GM12874 (cell line): ENCODE measurements around the gene SLAMF9.

Source experiments
- TF ChIP-seq, protein P1 (sequence below): IDR thresholded peaks from 2 replicates; pipeline ENCODE4 v1.5.1; 2011; ENCODE audit warnings: low read depth, mild to moderate bottlenecking, control low read depth, low read length, moderate library complexity; ENCODE audit not compliant: insufficient read depth

The SLAMF9 gene

DNA sequence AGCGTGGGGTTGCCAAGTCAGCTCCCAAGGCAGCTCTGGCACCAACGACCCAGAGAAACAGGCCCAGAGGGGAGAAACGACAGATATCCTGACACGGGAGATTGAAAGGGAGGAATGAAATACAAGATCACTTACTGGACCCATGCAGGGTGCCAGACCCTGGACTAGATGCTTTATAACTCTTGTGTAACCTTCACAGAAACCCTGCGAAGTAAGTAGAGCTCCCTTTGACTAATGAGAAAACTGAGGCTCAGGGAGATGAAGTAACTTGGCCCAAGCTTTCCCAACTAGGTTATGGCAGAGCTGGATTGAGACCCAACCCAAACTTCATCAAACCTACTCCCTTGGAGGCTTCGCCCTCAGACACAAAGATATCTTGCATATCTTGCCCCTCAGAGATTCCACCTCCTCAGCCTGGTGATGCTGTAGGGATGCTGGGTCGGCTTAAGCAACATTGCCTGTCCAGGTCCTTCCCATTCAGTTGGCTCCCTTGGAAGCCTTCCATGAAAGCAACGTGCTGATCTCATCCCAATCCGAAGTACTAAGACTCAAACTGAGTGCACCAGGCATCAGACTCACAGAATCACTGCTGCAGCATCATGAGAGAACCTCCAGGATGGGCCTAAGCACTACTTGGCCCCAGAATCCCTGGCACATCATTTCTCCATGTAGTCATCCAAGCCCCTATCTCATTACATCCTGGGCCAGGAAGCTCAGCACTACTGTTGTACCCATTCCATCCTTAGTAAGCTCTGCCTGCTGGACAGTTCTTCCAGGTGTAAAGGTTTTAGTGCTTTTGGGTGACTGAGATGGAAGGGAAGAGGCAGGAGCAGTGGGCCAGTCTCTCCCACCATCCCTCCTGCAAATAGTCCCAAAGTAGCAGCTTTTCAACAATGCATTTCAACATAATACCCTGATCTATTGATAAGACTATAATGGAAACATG lies 7.5 kb downstream of the SLAMF9 start:
- TF ChIP-seq, protein P1, sequence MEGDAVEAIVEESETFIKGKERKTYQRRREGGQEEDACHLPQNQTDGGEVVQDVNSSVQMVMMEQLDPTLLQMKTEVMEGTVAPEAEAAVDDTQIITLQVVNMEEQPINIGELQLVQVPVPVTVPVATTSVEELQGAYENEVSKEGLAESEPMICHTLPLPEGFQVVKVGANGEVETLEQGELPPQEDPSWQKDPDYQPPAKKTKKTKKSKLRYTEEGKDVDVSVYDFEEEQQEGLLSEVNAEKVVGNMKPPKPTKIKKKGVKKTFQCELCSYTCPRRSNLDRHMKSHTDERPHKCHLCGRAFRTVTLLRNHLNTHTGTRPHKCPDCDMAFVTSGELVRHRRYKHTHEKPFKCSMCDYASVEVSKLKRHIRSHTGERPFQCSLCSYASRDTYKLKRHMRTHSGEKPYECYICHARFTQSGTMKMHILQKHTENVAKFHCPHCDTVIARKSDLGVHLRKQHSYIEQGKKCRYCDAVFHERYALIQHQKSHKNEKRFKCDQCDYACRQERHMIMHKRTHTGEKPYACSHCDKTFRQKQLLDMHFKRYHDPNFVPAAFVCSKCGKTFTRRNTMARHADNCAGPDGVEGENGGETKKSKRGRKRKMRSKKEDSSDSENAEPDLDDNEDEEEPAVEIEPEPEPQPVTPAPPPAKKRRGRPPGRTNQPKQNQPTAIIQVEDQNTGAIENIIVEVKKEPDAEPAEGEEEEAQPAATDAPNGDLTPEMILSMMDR: no peak

DNA sequence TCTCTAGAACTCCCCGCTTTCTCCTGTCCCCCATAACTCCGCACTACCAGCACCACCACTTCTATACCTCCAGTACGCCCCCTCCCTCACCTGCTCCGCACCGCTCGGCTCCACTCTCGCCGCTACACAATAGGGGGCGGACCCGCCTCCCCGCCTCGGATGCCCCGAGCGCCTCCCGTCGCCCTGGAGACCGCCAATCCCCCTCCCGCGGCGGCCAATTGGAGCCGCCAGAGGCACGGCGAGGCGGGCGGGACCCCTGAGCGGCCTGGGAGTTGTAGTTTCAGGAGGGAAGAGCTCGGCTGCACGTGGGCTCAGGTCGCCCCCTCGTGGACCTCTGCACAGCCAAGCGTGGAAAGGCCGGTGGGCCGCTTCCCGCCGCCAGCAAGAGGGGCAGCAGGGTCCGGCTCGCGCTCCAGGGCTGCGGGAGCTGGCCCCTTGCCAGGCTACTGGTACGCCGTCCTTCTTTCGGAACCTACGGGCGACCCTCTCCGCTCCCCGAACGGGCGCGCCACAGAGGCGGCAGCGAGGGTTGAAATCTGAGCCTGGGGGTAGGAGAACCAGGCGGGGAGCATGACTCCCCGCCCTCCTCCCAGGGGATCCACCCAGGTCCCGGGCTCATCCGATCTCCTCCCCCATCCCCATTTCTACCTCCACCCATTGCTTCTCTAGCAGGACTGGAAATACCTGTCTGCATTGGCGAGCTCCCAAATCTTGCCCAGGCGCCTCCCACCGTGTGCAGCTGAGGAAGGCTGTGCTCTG lies 8.4 kb downstream of the SLAMF9 start, which contains the start of gene IGSF9:
Gene IGSF9, minus strand, starts transcription at position 131 of the 759 bp plus-strand sequence. CDS start 2,159 bp downstream, outside the sequence.
- TF ChIP-seq, protein P1: peak; percentile 31; the same call in 1 of the 2 replicates

DNA sequence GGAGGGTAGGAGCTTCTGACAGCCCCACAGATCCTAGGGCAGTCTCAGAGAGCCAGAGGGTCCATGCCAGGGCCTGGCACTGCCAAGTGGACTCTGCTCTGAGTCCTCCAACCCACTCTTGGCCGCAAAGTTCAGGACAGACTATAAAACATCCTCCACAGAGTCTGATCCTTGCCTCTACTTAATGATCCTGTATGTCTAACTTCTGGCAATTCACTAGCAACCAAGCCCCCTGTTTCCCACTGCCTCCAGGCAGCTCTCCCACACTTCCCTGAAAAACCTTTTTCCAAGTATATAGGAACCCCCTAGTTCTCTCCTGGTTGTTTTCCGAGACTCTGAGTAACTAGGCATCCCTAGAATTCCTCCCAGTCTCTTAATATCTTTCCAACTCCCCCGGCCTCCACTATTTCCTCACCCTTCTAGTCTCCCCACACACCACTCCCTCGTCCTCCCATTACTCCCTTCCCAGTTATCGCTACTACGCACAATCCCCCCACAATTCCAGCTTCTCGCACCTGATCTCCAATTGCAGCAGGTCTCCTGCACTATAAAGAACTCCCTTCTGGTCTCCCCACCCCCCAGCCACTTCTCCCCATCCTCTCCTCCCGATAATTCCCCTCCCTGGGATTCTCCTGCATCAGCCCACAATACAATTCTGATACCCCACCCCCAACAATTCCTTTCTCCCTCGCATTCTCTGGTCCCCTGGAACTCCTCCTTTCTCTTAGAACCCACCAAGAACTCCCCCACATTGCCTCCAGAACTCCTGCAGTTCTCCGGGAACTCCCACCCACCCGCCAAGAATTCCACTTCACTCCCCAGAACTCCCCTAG lies 9.2 kb downstream of the SLAMF9 start:
- TF ChIP-seq, protein P1: no peak

DNA sequence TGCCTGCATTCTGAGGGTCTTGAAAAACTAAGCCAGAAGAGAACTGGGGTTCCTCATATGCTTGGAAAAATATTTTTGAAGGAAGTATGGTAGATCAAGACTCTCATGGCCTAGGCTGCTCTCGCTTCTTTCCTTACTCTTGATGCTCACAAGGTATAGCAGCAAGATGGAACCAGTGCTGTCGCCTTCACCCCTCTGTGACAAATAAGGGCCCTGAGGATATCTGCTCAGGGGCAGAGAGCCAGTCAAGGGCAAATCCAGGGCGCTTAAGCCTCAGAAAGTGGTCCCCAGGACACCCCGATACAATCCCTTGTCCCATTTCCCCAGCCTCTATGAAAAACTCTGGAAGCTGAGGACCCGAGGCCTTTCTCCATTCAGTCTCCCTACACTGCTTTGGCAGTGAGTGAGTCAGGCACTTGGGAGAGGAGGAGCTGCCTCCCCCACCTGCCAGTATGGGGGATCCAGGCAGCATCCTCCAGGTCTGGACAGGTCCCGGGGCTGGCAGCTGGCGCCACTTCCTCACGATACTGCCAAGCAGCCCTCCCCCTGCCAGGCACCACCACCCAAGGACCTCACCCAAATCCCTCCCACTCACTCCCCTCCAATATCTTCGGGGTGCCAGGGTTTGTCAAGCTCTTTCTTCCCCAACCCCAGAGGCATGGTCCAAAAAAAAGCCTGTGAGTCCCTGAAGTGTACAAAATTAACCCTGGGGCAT lies 10.0 kb downstream of the SLAMF9 start:
- TF ChIP-seq, protein P1: no peak

DNA sequence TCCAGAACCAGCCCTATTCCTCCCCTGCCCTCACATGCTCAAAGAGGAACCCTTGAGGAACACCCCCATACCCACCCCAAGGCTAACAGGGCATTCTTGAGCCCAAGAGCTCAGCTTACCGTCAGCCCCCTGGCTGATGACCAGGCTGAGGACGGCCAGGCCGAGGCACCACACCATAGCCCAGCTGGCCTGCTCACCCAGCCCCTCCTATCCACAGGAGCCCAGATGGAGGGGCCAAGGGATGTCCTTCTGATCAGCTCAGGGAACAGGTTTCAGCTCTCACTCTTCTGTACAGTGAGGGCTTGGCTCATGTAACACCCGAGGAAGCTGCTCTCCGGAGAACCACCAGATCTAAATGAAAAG lies 10.8 kb downstream of the SLAMF9 start:
- TF ChIP-seq, protein P1: no peak

DNA sequence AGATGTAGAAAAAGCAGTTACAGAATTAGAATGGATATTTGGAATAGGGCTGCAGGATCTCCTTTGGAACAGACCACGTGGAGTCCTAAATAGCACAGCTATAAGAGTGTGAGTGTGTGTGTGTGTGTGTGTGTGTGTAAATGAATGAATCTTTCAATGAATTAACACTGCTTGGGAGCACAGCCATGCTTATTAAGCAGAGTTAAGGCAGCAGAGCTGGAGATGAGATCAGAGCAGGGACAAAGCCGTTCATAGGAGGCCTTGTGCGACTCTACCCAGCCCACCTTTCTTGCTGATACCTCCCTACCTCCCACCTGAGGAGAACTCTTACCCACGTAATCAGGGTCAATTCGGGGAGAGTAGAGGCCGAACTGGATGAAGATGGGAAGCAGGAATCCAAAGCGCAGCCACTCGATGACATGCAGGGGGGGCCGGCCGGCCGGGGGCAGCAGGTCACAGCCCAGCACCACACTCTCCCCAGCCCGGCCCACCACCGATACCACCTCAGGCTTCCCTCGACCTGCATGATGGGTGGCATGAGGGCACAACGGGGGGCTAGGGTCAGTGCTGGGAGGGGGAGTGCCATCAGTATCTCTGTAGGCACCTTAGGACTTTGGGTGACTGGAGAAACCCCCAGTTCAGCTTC lies 11.3 kb downstream of the SLAMF9 start:
- TF ChIP-seq, protein P1: no peak
